Tibial nerve (tissue), 4 donors: ENCODE measurements around the gene NYAP2.

Source experiments
- CTCF ChIP-seq, 5 experiments: fragments of 200-600 bp in 3 of 5; fragments of 450-650 bp in 2 of 5; sonication (generic) in 3 of 5; IDR thresholded peaks; one replicate each; pipeline ENCODE4 v1.5.1; 2016 to 2019; ENCODE audit warnings: antibody characterized with exemption in 5 of 5, mild to moderate bottlenecking in 3 of 5, moderate library complexity in 2 of 5
- EP300 ChIP-seq, 2 donors: sonication (generic); formaldehyde crosslinking; IDR thresholded peaks; one replicate each; pipeline ENCODE4 v1.6.1; 2017; ENCODE audit warnings: antibody characterized with exemption in 2 of 2, mild to moderate bottlenecking in 1 of 2
- POLR2A ChIP-seq, 2 donors: fragments of 450-650 bp; IDR thresholded peaks; one replicate each; pipeline ENCODE4 v1.6.1; 2017; ENCODE audit warnings: antibody characterized with exemption in 2 of 2, mild to moderate bottlenecking in 2 of 2, moderate library complexity in 2 of 2

GRCh38 chr2:225495706-225496105, 96.2 kb downstream of the NYAP2 start:
- TF ChIP-seq CTCF (IDR thresholded peaks at IDR 0.05) (no peak), POLR2A (IDR thresholded peaks at IDR 0.05) (no peak), EP300 (IDR thresholded peaks at IDR 0.05) (no peak)
